ENCODE results near the gene SLC32A1. TPM values are rescaled to one million over a fixed set of nuclear protein-coding genes. Genes with fewer than 3 reads are reported as not detected.
A peak's percentile ranks its signal among the peaks of the same experiment; 100 is the strongest.

The SLC32A1 gene, protein sequence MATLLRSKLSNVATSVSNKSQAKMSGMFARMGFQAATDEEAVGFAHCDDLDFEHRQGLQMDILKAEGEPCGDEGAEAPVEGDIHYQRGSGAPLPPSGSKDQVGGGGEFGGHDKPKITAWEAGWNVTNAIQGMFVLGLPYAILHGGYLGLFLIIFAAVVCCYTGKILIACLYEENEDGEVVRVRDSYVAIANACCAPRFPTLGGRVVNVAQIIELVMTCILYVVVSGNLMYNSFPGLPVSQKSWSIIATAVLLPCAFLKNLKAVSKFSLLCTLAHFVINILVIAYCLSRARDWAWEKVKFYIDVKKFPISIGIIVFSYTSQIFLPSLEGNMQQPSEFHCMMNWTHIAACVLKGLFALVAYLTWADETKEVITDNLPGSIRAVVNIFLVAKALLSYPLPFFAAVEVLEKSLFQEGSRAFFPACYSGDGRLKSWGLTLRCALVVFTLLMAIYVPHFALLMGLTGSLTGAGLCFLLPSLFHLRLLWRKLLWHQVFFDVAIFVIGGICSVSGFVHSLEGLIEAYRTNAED
- total RNA-seq (2014; rRNA removed; shearing (Covaris generic)), result not detected in 2 replicates

DNA sequence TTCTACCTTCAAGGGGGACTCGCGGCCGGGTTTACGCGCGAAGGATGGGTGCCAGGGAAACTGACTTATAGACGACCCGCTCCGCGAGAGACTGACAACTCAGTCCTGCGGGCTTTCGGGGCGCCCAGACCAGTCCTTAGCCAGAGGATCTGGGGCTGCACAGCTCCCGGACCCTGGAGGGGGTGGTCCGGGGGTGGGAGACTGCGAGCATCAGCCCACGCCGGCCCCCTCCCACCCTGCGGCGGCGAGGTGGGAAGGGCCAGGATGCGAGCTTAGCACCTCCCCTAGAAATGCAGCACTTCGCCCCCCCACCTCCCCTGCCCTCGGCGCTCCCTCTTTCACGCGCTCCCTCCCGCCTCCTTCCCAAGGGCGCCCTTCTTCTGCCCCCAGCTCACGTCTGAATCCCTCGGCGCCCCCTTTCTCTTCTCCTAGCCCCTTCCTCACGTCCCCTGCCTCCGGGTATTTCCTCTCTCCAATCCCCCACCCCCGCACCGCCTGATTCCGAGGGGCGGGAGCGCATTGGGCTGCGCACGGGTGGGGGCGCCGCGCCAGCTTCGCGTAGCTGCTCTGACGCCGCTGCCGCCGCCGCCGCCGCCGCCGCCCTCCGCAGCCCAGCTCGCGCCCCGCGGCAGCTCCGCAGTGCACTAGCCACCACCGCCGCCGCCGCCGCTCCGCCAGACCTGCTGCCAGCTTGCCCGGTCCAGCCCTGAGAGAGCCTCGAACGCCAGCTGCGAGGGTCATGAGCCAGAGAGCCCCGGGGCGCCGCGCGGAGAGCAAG lies at the start of gene SLC32A1:
Gene SLC32A1 (plus strand): TSS at position 639 of the 778 bp plus-strand sequence. CDS start 239 bp downstream, outside the sequence.
- no peak for DNase-seq (ENCODE audit: low read depth)

DNA sequence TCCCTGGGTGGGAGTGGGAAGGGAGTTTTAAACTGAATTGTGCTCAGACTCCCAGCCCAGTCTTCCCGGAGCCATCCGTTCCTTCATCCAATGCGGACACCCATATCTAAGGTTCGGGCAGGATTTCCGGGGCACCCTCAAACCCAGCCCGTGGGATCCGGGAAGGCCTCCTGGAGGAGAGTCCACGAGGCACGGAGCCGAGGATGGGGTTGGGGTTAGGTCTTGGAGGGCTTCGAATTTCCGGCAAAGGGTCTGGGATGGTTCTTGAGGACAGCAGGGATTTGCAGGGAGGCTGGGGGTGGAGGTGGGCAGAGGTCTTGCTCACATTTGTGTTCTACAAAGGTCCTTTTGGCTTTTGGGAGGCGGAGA lies 49.5 kb upstream of the SLC32A1 start:
- DNase-seq (ENCODE audit: low read depth), result no peak

DNA sequence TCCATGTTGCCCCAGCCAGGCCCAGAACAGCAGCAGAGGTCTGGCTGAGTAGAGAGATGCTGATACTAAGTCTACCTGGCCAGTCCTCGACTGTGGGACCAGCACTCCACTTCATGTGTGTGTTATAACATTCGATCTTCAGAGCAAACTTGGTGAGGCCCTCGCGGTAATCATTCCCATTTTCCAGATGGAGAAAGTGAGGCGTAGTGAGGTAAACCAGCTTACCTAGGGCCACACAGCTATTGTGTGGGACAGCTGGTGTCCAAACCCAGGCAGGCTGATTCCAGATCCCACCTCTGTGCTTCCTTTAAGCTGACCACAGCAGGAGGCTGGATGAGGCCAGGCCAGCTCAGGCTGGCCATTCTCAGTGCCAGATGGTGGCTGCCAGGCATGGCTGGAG lies 47.7 kb upstream of the SLC32A1 start:
- no peak for DNase-seq (ENCODE audit: low read depth)

DNA sequence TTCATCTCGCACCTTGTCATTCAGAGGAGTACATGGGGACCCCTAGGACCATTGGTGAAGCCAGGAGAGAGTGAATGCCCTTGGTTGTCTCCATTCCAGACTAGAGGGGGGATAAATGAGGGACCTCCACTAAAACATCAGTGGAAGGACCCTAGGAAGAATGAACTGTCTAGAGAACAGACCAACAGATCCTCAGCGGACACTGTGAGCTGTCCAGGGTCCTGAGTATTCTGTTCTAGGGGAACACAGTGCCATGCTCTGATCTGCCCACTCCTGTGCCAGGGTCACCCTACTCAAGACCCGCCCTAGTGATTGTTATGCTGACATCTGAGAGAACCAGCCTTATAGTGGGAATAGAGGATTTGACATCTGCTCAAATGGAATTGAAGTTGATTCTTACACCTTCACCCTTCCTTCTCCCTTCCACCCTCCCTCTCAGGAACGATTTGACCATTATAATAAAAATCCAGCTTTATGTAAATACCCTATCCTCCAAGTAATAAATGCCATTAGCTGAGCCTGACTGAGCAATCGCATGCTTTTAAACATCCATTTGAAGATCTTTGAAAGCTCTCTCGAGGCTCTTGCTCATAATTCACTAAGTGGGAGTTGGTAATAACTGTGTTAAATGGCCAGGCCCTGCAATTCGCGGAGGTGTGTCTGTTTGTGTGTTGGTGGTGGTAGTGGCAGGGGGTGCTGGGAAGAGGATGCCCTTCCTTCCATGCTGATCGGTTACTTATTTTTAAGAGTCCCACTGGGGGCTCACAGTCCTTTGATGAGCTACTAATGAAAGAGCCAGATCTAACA lies 43.6 kb upstream of the SLC32A1 start:
- DNase-seq (ENCODE audit: low read depth), result peak; percentile 62

DNA sequence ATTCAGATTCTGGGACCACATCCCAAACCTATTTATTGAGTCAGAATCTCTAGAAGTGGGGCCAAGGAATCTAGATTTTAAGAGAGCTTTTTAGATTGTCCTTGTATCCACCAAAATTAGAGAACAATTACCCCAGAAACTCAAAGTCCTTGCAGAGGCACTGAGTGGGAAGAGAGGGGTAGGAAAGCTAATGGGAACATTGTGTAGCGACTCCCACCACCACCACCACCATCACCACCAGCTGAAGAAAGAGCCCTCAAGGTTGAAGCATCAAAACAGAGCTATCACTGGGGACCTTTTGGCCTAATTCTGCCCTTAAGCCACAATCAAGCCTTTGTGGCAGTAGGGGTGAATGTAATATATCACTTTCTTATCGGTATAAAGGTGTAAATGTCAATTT lies 39.0 kb upstream of the SLC32A1 start:
- DNase-seq (ENCODE audit: low read depth), result no peak

DNA sequence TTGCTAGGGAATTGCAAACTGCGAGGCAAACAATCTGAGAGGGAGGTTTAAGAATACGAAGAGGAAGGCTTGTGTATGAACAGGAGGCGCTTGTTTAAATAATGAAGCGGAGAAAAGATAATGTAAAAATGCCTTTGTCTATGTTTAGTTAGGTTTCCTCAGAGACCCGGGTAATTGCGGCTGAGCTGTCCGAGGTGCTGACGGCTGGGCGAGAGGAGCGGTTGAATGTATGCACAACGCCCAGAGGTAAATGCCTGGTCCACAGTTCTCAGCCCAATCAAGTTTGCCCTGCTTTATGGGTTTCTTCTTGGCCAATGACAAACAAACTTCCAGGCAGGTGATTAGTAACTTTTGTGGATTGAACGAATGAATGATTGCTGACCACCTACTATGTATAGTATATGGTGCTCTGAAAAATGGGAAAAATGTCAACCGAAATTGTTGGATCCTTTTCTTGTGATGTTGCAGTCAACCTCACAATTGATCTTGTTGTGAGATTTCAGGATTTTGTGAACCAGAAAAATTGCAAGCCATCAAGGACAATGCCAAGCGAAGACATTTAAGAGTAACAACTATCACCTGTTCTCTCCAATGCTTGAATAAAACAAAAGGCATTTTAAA lies 38.3 kb upstream of the SLC32A1 start:
- peak; percentile 58 for DNase-seq (ENCODE audit: low read depth)

DNA sequence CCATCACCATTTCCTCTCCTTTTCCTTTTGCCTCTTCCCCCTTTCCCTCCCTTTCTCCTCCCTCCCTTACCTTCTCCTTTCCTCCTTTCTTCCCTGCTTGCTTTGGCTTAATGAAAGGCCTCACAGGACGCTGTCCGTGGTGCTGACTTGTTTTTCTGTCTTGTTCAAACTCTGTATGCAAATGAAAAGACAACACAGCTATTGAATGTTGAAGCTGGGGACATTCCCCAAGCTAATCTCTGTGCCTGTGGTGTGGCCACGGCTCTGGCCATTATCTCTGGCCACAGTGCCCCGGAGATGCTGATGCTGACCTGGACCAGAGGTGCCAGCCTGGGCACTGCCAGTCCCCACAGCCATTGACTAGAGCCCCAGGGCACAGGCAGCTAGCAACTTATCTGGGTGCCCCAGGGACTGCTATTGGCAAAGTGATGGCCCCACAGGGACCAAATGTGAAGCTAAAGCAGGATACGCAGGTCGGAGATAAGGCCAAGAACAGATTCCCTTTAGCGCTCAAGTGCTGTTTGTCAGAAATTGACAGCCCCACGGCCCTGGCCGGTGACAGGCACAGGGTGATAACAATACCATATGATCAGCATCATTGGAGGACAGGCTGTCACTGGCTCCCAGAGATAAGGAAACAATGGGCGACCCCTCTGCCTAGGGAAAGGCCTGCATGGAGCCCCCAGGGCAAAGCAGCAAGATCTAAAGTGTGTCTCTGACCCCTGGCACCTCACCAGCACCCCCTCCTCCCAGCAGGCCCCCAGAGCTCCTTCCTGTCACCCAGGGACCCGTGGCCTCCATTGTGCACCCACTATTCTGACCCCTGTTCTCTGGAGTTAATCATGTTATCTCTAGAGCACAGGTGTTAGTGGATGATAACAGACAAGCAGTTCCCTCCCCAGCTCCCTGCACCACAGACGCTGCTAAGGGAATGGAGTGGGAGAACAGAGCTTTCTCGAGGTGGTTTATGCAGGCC lies 31.6 kb upstream of the SLC32A1 start:
- peak; percentile 71 for DNase-seq (ENCODE audit: low read depth)

DNA sequence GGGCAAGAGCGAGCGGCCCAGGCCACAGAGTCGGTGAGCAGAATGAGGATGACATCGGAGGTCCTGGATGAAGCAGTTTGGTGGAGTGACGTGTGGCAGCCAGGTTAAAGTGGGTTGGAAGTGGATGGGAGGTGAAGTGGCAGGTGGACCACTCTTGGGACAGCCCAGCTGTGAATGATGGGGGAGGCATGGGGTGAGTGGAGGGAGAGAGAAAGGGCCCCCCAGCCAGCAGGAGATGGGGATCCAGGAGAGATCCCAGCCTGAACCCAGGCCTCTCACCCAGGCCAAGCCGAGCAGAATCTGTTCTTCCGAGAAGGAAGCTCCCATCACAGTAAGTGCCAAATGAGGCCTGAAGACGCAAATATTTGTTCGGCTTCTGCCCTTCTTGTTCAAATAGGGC lies 27.0 kb upstream of the SLC32A1 start:
- DNase-seq (ENCODE audit: low read depth), result no peak

DNA sequence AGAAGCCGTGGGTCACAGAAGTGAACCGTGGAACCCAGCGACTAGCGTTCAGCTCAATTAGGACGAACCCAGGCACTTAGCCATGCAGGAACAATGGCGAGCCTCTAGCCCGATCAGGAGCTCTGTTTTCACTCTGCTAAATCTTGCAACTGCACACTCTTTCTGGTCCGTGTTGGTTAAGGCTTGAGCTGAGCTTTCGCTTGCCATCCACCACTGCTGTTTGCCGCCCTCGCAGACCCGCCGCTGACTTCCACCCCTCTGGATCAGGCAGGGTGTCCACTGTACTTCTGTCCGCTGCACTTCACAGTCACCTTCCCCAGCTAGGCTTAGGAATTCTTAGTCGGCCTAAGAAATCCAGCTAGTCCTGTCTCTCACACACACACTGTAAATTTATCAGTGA lies 25.7 kb upstream of the SLC32A1 start:
- no peak for DNase-seq (ENCODE audit: low read depth)

DNA sequence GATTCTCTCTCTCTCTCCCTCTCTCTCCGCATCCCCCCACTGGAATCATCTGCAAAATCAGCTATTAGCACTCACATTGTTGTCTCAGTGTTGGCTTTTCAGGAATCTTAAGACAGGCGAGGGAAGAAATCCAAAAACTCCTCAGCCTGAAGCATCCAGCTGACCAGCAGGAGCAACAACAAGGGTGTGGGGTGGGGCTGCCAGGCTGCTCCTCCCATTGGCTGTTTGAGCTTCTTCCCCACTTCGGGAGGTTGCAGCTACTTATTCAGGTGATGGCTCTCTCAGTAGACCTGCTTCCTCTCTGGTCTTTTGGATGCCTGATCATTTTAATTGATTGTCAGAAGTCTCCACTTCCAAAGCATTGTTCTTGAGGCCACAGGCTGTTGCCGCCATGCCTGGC lies 24.1 kb upstream of the SLC32A1 start:
- DNase-seq (ENCODE audit: low read depth), result no peak

DNA sequence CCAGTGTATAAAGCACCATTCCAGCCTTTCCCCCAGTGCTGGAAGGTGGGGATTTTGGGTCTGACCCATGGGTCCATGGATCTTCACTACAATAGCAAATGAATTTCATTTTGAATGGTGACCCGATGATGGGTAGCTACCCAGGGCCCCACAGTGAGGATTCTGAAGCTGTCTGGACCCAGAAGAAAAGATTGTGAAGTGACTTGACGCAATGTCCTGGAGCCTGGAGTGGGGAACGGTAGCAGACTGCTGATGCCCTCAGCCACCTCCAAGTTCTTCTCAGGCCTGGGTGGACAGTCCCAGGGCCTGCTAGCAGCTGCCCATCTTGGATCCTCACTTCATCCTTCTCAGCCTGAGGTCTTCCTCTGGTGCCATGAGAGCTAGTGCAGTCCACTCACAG lies 23.4 kb upstream of the SLC32A1 start:
- DNase-seq (ENCODE audit: low read depth), result no peak

DNA sequence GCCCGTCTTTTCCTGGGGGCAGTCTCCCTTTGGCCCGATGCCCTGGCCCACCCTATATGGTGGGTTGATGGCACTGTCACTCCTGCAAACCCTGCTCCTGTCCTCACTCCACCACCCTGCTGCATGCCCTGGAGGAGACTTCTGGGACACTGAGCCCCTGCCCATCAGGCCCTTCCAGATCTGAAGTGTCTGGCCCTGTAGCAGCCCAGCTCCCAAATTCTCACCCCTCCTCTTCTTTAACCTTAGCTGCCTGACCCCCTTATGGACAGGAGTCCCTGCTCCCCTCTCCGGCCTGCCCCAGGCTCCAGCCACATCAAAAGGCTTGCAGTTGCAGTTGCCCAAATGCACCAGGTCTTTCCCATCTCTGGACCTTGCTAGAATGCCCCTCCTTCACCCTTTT lies 20.8 kb upstream of the SLC32A1 start:
- DNase-seq (ENCODE audit: low read depth), result no peak

DNA sequence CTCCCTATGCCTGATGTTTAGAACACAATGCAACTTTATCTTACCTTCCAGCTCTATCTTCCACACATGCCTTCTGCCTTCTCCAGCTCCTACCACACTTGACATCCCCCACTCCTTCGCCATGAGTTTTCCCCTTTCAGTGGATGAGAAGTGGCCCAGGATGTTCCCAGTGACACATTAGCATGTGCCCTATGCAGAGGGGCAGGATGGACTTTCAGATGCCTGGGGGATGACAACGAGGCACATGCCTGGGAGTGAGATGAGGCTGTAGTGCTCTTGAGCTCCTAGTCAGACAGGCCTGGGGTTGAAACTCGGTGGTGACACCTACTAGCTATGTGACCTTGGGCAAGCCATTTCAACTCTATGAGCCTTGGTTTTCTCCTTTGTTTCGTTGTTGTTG lies 20.1 kb upstream of the SLC32A1 start:
- no peak for DNase-seq (ENCODE audit: low read depth)

DNA sequence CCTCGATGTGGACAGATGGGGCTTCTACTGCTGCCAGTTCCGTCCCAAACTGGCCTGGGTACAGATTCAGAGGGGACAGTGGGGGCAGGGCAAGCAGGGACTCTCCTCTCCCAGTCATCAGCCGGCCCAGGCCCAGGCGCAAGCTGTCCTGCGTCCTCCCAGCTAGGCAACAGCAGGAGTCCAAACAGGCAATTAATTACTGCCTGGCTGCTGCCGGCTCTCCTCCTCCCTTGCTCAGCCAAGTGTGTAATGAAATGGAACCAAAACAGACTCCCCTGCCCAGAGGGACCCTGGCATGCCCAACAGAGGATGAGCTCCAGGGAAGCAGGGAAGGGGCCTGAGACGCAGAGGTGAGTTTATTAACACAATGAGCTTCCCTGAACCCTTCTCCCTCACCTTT lies 17.8 kb upstream of the SLC32A1 start:
- no peak for DNase-seq (ENCODE audit: low read depth)

DNA sequence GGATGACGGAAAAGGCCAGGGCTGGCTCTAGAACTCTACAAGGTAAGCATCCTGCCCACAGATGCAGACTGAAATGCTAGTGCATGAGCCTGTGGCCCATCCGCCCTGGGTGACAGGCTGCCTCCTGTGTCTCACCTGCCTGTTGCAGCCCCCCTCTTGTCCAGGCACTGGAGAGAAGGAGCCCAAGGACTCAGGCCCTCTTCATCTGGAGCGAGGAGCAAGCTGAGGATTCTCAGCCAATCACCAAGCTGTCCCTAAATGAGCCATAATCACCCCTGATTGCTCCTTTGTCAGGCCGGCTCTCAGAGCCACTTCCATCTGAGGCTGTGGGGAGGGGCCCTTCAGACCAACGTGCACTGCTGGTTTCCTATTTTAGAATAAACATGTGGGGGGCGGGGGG lies 10.0 kb upstream of the SLC32A1 start:
- no peak for DNase-seq (ENCODE audit: low read depth)

DNA sequence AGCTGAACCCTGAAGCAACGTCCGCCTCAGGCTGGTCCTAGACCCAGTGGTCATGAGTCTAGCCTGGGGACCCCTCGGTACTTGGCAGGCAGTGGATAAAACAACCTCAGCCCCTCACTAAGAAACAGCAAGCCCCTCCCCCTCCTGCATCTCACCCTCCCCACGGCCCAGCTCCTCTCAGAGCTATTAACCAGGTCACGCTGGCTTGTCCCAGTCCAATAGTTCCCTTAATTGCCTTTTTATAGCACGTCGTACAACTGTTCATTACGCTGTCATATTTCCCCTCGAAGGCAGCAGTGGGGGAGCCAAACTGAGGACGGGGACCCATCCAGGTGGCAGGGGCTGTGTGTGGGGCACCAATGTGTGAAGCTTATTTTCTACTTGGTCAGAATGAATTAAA lies 8.6 kb upstream of the SLC32A1 start:
- DNase-seq (ENCODE audit: low read depth), result no peak

DNA sequence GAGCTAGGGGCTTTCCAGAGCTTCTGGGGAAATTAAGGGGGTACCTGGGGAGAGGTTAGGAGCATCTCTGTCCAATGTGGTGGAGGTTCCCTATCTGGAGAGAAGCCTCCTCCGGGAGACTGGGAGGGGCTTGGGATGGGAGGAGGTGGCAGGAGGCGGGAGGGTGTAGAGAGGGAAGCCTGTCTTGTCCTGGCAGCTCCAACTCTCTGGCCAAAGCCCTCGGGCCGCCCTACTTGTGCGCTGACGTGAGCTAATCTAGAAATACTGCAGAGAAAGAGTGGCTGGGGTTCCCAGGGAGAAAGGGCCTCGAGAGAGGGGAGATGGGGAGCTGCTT lies 1.6 kb upstream of the SLC32A1 start:
- DNase-seq (ENCODE audit: low read depth), result no peak

DNA sequence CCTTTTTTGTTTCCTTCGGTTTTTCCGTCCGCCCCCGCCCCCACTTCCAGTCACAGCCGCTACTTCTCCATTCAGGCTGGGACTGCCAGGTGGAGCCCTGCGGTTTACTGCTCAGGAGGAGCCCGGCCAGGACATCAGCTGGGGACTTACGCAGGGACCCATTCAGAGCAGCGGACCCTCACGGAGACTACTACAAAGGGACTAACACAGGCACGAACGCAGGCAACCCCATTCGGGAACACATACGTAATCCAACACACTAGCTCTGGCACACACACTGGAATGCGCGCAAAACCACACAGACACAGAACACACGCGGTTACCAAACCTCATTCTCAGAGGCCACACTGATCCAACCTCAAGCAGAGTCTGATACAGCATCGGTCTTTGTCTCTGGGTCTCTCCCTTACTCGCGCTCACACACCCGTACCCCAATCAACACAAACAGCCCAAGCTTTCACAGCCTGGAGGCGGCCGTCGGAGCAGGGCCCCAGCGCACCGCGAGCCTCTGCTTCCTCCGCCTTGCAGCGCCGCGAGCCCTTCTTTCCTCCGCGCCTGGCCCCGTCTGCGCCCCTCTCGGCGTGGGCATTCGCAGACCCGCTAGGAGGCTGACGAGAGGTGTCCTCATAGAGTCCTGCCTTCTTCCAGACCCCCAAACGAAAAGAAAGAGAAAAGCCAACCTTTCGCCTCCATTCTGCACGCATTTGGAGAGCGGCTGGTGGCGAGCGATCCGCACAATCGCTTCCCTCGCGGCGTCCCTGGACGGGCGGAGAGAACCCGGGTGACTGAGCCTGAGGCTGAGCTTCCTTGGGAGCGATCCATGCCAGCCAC lies 1.1 kb upstream of the SLC32A1 start:
- no peak for DNase-seq (ENCODE audit: low read depth)

DNA sequence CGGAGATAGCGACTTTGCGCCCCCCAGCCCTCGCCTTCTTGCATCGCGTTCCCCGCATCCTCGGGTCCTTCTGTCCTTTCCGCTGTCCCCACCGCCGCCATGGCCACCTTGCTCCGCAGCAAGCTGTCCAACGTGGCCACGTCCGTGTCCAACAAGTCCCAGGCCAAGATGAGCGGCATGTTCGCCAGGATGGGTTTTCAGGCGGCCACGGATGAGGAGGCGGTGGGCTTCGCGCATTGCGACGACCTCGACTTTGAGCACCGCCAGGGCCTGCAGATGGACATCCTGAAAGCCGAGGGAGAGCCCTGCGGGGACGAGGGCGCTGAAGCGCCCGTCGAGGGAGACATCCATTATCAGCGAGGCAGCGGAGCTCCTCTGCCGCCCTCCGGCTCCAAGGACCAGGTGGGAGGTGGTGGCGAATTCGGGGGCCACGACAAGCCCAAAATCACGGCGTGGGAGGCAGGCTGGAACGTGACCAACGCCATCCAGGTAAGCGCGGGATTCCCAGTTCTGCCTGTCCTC lies 401 bp downstream of the SLC32A1 start:
- no peak for DNase-seq (ENCODE audit: low read depth)
